Muscle of leg (tissue), 11 donors: ENCODE measurements around the gene SYTL3. TPM values are rescaled to one million over a fixed set of nuclear protein-coding genes. Genes with fewer than 3 reads are reported as not detected.
A peak's percentile ranks its signal among the peaks of the same experiment; 100 is the strongest.

Source experiments
- DNase-seq: peaks from one replicate; pipeline ENCODE4 v3.0.0; 2013
- H3K27ac ChIP-seq: one replicate; pipeline ENCODE4 v1.5.1; 2013; ENCODE audit warnings: mild to moderate bottlenecking, low read length, control low read depth
- H3K27me3 ChIP-seq: one replicate; pipeline ENCODE4 v1.6.1; 2013; ENCODE audit warnings: low read length; ENCODE audit not compliant: control insufficient read depth, insufficient read depth
- H3K36me3 ChIP-seq: one replicate; pipeline ENCODE4 v1.6.1; 2013; ENCODE audit warnings: low read length; ENCODE audit not compliant: control insufficient read depth, insufficient read depth
- H3K4me1 ChIP-seq: one replicate; pipeline ENCODE4 v1.6.1; 2013; ENCODE audit warnings: low read length; ENCODE audit not compliant: control insufficient read depth, insufficient read depth
- H3K4me3 ChIP-seq: one replicate; pipeline ENCODE4 v1.5.1; 2013; ENCODE audit warnings: low read length, control low read depth
- H3K9me3 ChIP-seq: replicated peaks from 2 replicates; pipeline ENCODE4 v1.6.1; 2013; ENCODE audit warnings: low read depth, low read length; ENCODE audit not compliant: control insufficient read depth
- WGBS: methylation state at CpG from one replicate; pipeline ENCODE4 v1.1.5; 2013; ENCODE audit warnings: missing lambda C conversion rate; ENCODE audit not compliant: insufficient coverage; 5-methylcytosine and 5-hydroxymethylcytosine counted together
- polyA plus RNA-seq, 8 donors: library from polyadenylated mRNA; unstranded; fragments of 120-200 nt; gene quantifications; one replicate each; pipeline versions ENCODE4 v1.2.1 to v1.2.3, GENCODE V29; 2013; ENCODE audit warnings: inconsistent platforms in 1 of 8, low replicate concordance in 1 of 8; ENCODE audit not compliant: insufficient read length in 8 of 8, insufficient read depth in 1 of 8
- total RNA-seq: library from RNA; stranded (reverse); fragments of 120-200 nt; gene quantifications from one replicate; pipeline ENCODE4 v1.2.4, GENCODE V29; 2013

Gene SYTL3
- total and polyA plus RNA-seq, 9 donors, result 4.2 to 10.5 (median 7.8) TPM

- H3K27ac ChIP-seq, result no peak overlapping the region
- H3K27me3 ChIP-seq, result no peaks in the 10 kb centered on the region
- H3K9me3 ChIP-seq, result peaks cover 3% of the 10 kb centered on the region
- no peak overlapping the region for H3K4me3 ChIP-seq
- H3K36me3 ChIP-seq, result peaks cover 4% of the 10 kb centered on the region
- no peak for DNase-seq
- WGBS, result 46% methylated on average over 5 of the region's 5 CpGs
- no peaks in the 10 kb centered on the region for H3K4me1 ChIP-seq
Measured at GRCh38 chr6:158744986-158745430, 95.2 kb downstream of the SYTL3 start.

- DNase-seq, result no peak
- Histone ChIP-seq H3K9me3 (no peaks in the 10 kb centered on the region), H3K36me3 (peaks cover 2% of the 10 kb centered on the region), H3K4me3 (no peak overlapping the region), H3K27ac (no peak overlapping the region), H3K4me1 (peaks cover 25% of the 10 kb centered on the region), H3K27me3 (peaks cover 2% of the 10 kb centered on the region)
- 30% methylated on average over 5 of the region's 9 CpGs for WGBS
Measured at GRCh38 chr6:158751224-158751623, 101.4 kb downstream of the SYTL3 start.

- Histone ChIP-seq H3K4me3 (no peak overlapping the region), H3K27me3 (peaks cover 2% of the 10 kb centered on the region), H3K9me3 (no peaks in the 10 kb centered on the region), H3K27ac (no peak overlapping the region), H3K36me3 (peaks cover 2% of the 10 kb centered on the region), H3K4me1 (peaks cover 27% of the 10 kb centered on the region)
- 87% methylated on average over 5 of the region's 9 CpGs for WGBS
- no peak for DNase-seq
Measured at GRCh38 chr6:158751921-158752320, 102.1 kb downstream of the SYTL3 start.

GRCh38 chr6:158752613-158753012 lies 102.8 kb downstream of the SYTL3 start:
- Histone ChIP-seq H3K9me3 (no peaks in the 10 kb centered on the region), H3K4me3 (no peak overlapping the region), H3K36me3 (peaks cover 2% of the 10 kb centered on the region), H3K27me3 (peaks cover 2% of the 10 kb centered on the region), H3K4me1 (peaks cover 33% of the 10 kb centered on the region), H3K27ac (no peak overlapping the region)
- DNase-seq, result peak; percentile 76
- WGBS, result no CpG with 5 or more reads among the region's 3 CpGs

- Histone ChIP-seq H3K9me3 (no peaks in the 10 kb centered on the region), H3K4me3 (no peak overlapping the region), H3K4me1 (peaks cover 45% of the 10 kb centered on the region), H3K36me3 (peaks cover 2% of the 10 kb centered on the region), H3K27ac (no peak overlapping the region), H3K27me3 (peaks cover 2% of the 10 kb centered on the region)
- WGBS, result 94% methylated on average over 3 of the region's 9 CpGs
- DNase-seq, result no peak
Measured at GRCh38 chr6:158753811-158754210, 104.0 kb downstream of the SYTL3 start.

- Histone ChIP-seq H3K36me3 (peaks cover 2% of the 10 kb centered on the region), H3K27ac (no peak overlapping the region), H3K9me3 (no peaks in the 10 kb centered on the region), H3K4me3 (no peak overlapping the region), H3K27me3 (peaks cover 2% of the 10 kb centered on the region), H3K4me1 (peaks cover 51% of the 10 kb centered on the region)
- WGBS, result 74% methylated on average over 8 of the region's 11 CpGs
- DNase-seq, result no peak
Measured at GRCh38 chr6:158754738-158755137, 104.9 kb downstream of the SYTL3 start.

GRCh38 chr6:158755636-158756035 lies 105.8 kb downstream of the SYTL3 start:
- no peaks in the 10 kb centered on the region for H3K9me3 ChIP-seq
- H3K36me3 ChIP-seq, result peaks cover 2% of the 10 kb centered on the region
- peaks cover 2% of the 10 kb centered on the region for H3K27me3 ChIP-seq
- H3K4me1 ChIP-seq, result peaks cover 60% of the 10 kb centered on the region
- DNase-seq, result no peak
- no peak overlapping the region for H3K27ac ChIP-seq
- WGBS, result 90% methylated on average over 9 of the region's 13 CpGs
- H3K4me3 ChIP-seq, result no peak overlapping the region

- DNase-seq, result no peak
- peaks cover 2% of the 10 kb centered on the region for H3K27me3 ChIP-seq
- H3K27ac ChIP-seq, result no peak overlapping the region
- peaks cover 2% of the 10 kb centered on the region for H3K36me3 ChIP-seq
- peaks cover 57% of the 10 kb centered on the region for H3K4me1 ChIP-seq
- H3K4me3 ChIP-seq, result no peak overlapping the region
- WGBS, result 68% methylated on average over 6 of the region's 9 CpGs
- no peaks in the 10 kb centered on the region for H3K9me3 ChIP-seq
Measured at GRCh38 chr6:158756126-158756525, 106.3 kb downstream of the SYTL3 start.

GRCh38 chr6:158756977-158757752 lies 107.3 kb downstream of the SYTL3 start:
- Histone ChIP-seq H3K4me3 (no peak overlapping the region), H3K4me1 (peaks cover 48% of the 10 kb centered on the region), H3K27me3 (peaks cover 2% of the 10 kb centered on the region)

GRCh38 chr6:158757753-158758090 lies 107.9 kb downstream of the SYTL3 start:
- Histone ChIP-seq H3K9me3 (no peaks in the 10 kb centered on the region), H3K27ac (no peak overlapping the region), H3K4me3 (no peak overlapping the region), H3K4me1 (peaks cover 44% of the 10 kb centered on the region), H3K27me3 (peaks cover 2% of the 10 kb centered on the region), H3K36me3 (peaks cover 9% of the 10 kb centered on the region)
- no peak for DNase-seq
- 58% methylated on average over 8 of the region's 9 CpGs for WGBS

More at GRCh38 chr6:158756977-158757752, 107.3 kb downstream of the SYTL3 start:
- Histone ChIP-seq H3K36me3 (peaks cover 9% of the 10 kb centered on the region), H3K27ac (no peak overlapping the region), H3K9me3 (no peaks in the 10 kb centered on the region)
- DNase-seq, result no peak
- 75% methylated on average over 12 of the region's 25 CpGs for WGBS
